ENCODE measurements around the gene CXCR3. TPM values are rescaled to one million over a fixed set of nuclear protein-coding genes. Genes with fewer than 3 reads are reported as not detected.

Gene CXCR3
- polyA plus RNA-seq, 10 donors: 0.08 to 0.63 (median 0.15) TPM; not detected in 3

DNA sequence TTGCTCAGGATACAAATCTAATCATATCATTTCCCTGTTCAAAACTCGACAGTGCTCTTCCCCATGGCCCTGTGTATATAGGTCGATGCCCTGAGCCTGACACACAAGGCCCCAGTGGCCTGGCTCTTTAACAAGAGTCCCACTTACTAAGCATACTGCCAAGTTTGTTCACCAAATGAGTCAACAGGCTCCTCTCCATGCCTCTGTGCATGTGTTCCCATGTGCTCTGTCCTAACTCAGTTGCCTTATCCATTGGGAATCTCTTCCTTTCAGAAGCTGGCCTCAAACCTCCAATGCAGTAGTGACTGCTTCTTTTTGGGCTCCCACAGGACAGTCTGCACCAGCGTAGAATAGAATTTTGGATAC is 18.9 kb upstream of the CXCR3 start:
- DNase-seq: no peak

DNA sequence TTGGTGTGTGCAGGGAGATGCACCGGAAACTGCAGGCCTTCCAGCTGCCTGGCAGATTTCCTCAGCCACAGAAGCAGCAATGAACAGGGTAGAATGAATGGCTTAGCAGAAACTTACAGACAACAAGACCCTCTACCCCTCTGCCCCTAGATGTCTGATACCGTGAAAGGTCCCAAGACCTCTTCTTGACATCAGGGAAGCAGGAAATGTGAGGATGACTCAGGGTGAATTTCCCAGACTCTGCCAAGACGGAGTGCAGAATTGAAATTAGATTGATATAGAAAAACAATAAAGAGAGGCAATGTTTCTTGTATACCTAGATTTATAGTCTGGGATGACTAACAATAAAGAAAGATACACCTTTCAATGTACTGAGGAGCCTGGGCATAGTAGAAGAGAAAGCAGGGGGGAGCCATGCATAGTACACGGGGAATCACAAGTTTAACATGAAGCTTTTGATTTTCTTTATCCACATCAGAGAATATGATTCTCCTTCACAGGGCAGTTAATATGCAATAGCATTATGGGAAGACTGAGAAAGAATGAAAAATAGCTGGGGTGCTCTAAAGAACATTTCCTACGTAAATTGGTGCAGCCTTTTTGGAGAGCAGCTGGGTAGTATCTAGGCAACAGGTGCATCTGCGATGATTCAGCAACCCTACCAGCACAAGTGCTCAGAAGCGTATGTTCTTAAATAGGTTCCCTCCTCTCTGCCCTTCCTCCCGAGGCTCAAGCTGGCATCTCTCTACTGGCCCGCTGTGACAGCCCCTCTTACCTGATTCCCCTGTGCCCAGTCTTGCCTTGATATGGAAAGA is 18.3 kb upstream of the CXCR3 start:
- no peak for DNase-seq

DNA sequence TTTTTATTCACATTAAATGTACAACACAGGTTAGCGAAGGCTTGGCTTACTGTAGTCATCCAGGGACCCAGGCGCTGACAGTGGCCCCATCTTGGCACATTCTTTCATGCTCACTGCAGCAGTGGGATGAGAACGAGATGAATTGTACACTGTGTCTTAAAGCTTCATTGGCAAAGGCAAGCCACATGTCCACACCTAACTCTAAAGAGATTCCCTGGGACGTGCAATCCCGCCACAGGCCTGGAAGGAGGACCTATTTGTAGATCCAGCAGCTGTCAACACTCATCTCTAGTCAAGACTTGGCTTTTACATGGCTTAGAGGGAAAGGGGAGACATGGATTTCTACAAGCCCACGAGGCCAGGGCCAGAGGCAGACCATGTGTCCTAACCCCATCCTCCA is 16.1 kb upstream of the CXCR3 start:
- DNase-seq: peak; percentile 29 to 70 (median 36)

DNA sequence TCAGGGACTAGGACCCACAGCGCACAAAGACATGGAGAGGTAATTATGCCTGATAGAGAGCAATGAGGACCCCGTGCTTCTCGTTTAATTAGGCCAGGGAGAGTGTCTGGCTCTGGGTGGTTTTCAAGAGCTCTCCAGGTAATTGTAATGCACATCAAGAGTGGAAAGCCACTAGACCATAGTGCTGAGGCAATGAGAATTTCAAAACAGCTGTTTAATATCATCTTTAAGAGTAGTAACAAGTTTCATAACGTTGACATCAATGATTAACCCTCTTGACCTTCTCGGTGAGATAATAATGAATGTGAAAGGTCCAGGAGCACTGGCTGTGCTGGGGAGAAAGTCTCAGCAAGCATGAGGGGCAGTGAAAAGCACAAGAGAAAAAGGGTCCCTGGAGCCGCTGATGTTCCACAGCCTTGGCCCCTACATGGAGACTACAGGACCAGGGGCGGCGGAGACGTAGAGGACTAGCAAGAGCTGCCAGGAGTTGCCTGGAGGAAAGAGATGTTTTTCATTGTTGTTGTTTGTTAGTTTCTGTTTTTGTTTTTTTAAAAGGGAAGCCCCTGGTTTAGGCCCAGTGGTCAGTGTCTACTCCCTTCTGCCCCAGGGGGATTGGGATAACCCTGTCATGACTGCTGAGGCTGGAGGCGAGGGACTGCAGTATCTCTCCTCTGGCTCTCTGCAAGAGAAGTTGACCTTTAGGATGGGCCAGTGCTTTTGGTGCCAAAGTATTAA is 14.8 kb upstream of the CXCR3 start:
- DNase-seq: no peak

DNA sequence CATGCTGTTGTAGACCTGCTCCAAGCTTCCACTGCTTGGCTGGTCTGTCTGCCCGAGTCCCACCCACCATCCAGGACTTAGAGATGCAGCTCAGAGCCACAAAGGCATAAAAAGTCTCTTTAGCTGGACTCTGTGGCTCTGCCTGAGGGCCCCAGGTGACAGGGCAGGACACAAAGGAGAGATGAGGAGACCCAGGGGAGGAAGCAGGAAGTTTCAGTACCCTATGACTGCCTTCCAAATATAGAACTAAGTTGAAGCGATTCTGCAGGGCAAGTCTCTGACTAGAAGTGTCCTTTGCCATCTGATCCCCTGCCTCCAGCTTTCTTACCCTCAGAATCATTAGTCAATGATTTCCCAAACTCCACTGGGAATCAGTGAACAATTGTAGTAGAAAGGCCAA is 11.2 kb upstream of the CXCR3 start:
- DNase-seq: no peak

DNA sequence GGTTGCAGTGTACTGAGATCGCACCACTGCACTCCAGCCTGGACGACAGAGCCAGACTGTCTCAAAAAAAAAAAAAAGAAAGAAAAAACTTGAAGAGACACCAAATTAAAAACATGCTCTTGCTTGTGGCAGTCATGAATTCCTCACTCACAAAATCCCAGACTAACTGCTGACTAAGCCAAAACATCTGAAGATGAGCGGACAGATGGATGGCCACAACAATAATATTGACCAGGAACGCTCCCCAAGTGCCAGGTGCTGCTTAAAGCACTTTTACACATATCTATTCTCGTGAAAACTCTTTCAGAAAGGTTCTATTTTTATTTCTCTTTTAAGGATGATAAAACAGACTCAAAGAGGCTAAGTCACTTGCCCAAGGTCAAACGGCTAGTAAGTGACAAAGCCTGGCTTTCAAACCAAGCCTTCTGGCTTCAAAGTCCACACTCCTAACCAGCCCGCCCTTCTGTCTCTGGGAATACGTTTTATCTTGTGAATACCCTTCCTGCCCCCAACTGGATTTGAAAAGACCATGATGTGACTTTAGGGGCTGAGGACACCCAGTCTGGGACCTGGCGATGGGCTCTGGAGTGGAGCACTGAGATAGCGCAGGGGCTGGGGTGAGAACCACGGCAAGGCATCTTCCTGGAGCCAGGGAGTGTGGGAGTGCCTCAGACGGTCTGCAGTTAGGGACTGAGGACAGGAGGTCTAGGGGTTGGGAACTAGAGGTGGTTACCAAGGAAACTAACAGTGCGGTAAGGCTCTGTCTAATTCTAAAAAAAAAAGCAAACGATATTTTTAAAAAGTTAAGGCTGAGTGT is 9.5 kb upstream of the CXCR3 start:
- DNase-seq: no peak

DNA sequence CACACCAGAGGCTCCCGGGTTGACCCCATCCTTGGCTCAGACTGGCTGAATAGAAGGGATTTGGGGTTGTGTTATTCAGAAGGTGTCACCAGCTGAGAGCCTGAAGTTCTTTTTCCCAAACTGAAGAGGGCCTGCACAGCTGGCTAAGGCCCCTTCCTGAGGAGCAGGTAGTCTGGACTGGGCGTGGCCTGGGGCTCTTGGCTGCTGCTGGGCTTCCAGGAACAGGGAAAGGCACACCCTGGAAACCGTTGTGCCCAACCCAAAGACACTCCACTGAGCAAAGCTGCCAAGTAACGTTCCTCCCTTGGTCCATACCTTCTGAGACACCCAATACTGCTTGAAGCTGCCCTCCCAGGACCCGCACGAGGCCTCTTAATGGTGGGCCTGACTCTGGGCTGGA is 8.3 kb upstream of the CXCR3 start:
- DNase-seq: no peak

DNA sequence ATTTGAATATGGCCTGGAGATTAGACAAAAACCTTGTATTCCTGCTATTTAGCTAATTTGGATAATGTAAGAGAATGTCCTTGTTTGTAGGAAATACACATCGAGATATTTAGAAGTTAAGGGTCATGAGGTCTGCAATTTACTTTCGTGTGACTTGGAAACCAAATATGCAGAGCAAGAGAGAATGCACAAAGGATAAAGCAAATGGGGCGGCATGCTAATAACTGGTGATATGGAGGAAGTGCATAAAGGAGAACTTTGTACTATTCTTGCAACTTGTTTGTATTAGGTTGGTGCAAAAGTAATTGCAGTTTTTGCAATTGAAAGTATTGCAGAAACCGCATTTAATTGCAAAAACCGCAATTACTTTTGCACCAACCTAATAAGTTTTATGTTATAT is 7.2 kb upstream of the CXCR3 start:
- no peak for DNase-seq

DNA sequence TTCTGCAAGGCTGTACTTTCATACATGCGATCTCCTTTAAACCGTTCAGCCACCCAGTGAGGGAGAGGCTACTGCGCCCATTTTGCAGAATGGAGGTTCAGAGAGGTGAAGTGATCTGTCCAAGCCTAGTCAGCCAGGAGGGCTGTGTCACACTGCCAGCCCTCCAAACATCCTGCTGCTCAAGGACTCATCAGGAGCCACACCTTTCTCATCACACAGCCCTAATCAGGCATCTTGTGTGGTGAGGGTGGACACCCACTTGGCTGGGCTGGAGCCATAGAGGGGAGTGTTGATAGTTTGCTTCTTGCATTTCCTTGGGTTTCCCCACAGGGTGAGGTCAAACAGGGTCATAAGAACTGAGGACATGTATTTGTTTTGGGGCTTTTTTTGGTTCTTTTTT is 5.4 kb upstream of the CXCR3 start:
- no peak for DNase-seq

DNA sequence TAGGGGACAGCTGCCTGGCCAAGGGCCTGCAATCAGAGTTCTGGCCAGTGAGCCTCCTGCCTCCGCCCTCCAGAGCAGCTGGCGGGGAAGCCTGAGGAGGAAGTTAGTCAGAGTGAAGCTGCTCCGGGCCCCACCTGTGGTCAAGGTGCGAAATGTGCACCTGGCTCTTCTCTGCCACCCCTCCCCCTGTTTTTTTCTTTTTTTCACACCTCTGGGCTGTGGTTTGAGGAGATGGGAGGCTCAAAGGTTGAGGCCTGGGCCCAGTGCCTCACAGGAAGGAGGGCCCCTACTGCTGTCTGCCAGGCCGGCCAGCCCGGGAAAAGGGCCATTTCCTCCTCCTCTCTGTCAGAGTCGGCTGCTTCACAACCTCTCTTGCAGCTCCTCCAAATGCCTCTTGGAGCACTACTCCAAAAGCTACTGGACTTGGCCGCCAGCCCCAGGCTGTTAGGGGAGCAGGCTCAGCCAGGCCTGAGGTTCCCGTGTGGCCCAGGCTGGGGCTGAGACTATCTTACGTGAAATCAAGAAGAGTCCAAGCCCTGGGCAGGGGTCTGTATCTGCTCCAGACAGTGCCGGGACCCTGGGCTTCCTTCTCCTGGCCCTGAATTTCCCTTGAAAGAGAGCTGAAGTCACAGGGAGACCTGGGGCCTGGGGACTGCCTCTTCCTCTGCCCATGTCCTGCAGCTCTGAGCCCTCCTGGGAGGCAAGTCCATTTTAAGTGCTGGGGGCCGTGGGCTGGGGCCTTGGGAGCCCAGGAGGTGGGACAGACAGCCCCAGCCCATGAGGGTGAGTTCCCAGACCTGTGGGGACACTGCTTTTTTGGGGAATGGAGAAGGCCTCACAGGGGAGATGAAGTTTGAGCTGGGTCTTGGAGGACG is 4.5 kb upstream of the CXCR3 start:
- DNase-seq: peak; percentile 42 to 92 (median 81)

DNA sequence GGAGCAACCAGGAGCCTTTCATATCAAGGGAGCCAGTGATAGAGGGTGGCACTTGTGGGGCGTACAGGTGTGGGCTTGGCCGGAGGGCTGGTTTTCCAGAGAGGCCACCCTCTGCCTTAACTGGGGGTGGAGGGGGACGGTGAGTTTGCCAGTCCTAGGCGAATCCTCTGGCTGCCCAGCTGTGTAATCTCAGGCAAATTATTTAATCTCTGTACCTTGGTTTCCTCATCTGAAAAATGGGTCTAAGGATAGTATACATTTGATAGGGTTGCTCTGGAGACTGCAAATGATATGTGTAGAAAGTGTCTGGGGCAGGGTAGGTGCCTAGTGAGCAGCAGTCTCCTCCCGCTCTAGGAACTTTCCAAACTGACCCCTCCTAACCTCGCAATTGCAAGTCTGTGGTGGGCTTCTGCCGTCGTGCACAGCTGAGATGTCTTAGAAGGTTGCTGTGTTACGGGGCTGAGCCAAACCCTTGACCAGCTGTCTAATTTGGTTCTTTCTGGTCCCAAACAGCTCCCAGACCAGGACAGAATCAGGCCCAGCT is 3.8 kb upstream of the CXCR3 start:
- DNase-seq: no peak

DNA sequence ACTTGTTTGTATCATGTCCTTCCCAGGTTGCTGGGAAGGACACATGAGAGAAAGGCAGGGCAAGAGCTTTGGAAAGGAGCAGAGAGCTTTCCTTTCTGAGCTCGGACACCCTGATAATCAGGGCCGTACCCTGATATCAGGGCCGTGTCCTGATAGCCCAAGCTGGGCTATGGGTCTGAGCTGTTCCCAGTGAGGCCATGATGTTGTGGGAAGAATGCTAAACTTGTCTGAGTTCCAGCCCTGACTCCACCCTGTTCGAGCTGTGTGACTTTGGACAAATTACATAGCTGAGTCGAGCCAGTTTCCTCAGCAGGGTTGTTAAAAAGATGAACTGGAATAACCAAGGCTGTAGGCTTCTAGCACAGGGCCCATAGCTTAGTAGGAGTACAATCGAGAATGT is 3.3 kb upstream of the CXCR3 start:
- DNase-seq: peak in 1 of 3 donors; percentile 71

DNA sequence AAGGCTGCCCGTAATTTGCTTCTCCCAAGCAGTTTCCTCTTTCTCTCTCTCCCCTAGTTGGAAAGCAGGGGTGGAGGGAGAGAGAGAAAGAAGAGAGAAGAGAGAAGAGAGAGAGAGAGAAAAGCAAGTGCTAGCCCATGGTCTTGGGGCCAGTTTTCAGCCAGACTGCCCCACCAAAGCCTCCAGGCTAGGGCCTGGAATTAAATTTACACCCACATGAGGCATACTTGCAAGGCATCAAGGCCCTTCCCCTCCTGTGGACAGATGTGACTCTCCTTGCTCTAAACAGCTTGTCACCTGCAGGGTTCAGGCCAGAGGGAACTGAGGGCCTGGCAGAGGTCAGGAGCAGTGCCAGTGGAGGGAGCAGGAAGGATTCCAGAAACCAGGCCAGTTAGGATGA is 1.7 kb upstream of the CXCR3 start:
- DNase-seq: no peak

DNA sequence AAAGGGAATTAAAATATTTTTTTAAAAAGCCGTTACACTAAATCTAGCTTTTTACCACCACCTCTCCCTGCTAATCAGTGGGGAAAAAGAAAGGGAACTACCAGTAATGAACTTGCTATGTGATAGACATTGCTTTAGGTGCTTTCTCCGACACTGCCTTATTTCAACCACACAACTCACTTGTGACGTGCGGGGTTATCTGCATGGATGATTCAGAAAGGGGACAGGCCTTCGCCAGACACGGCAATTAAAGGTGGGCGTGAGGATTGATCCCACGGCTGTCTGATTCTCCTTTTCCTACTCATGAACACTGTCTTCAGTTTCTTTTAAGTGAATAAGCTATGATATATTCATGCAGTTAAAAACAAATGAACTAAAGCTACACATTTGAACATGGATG is 882 bp upstream of the CXCR3 start:
- no peak for DNase-seq

DNA sequence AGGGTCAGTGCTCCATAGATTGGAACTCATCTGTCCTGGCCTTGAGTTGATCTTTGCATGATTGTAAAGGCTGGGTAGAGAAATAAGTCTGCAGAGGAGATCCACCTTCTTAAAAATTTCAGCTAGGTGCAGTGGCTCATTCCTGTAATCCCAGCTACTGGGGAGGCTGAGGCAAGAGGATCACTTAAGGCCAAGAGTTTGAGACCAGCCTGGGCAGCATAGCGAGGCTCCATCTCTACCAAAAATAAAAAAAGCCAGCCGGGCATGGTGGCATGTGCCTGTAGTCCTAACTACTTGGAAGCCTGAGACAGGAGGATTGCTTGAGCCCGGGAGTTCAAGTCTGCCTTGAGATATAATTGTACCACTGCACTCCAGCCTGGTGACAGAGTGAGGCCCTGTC is 476 bp upstream of the CXCR3 start:
- DNase-seq: no peak

DNA sequence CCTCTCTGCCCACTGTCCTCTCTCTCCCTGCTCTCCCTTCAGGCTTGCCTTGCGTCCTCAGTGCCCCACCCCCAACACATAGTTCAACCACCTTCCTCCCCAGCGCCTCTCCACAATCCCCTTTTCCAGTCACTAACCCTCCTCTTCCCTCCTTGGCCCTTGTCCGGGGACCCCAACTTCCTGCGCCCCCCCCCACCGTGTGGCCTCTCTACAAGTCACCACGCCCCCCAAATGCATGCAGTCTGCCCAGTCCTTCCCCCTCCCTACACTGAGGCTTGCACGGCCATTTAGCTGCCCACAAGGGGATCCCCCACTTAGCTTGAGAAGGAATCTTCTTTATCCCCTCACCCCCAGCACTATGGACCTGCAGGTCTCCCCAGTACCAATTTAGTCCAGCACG is 569 bp downstream of the CXCR3 start:
- no peak for DNase-seq

DNA sequence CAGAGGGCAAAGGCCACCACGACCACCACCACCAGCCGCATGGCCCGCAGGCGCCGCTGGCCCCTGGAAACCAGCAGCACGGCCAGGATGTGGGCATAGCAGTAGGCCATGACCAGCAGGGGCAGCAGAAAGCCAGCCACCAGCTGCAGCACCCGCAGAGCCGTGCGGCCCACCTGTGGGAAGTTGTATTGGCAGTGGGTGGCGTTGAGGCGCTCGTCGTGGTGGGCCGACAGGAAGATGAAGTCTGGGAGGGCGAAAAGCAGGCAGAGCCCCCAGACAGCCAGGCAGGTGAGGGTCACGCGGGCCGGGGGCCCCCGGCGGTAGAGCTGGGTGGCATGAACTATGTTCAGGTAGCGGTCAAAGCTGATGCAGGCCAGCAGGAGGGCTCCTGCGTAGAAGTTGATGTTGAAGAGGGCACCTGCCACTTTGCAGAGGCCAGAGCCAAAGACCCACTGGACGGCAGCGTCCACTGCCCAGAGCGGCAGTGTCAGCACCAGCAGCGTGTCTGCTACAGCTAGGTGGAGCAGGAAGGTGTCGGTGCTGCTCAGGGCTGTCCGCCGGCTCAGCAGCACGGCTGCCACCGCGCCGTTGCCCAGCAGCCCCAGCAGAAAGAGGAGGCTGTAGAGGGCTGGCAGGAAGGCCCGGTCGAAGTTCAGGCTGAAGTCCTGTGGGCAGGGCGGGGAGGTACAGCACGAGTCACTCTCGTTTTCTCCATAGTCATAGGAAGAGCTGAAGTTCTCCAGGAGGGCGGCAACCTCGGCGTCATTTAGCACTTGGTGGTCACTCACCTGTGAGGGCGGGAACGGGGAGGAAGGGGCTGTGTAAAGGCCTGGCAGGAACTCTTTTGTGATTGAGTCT is 1.4 kb downstream of the CXCR3 start:
- no peak for DNase-seq

DNA sequence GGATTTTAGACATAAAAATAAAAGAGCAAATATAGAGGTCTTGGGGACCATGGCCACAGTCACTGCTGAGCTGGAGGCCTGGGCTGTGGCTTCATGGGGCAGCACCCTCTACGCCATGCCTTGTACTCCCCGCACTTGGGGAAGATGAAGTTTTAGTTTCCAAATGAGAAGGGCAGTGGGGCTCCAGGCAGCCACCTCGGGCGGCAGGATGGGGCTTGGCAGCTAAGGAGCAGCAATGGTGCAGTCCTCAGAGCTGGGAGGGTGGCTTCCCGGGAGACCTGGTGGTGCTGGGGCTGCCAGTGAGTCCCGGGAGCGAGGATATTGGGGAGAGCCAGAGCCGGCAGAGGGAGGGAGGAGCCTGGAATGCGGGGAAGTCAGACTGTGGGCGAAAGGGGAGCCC is 2.4 kb downstream of the CXCR3 start:
- no peak for DNase-seq

DNA sequence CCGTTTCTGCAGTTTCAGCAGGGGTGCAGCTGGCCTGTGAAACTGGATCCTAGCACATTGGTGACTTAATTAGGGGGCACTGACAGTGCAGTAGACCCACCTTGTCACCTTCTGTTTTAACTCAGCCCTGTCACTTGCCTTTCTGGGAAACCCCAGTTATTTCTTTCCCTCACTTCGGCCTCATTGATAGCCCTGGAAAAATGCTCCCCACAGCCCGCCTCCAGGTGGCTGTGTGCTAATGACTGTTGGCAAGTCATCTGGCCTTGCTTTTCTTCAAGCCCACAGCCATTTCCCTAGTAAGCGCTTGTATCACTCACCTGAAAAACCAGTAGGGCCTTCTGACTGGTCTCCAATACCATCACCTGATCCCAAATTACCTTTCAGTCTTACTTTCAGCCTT is 3.3 kb downstream of the CXCR3 start:
- DNase-seq: no peak

DNA sequence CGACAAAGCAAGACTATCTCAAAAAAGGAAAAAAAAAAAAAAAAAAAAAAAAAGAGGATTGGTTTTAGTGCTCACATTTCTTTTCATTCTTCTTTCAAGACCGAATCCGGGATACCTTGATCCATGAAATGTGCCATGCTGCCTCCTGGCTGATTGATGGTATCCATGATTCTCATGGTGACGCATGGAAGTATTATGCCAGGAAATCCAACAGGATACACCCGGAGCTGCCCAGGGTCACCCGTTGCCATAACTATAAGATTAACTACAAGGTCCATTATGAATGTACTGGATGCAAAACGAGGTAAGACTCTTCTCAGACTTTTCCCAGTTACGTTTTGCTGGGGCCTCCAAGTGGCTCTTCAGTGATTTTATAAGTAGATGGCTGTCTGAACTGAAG is 6.1 kb downstream of the CXCR3 start:
- no peak for DNase-seq

Data from muscle of back (tissue), 11 donors.